MCF 10A (cell line): ENCODE results near the gene ACTL6B. TPM values are rescaled to one million over a fixed set of nuclear protein-coding genes. Genes with fewer than 3 reads are reported as not detected.

ENCODE experiments used
- BruUV-seq: library from RNA; stranded (reverse); fragments of 400-500 nt; replicated peaks from 2 replicates; lab custom pipeline; 2021; lab: Mats Ljungman, UMichigan
- CTCF ChIA-PET: fragments of 300-600 bp; sonication (Branson Sonifier 250); formaldehyde crosslinking; extraction: SDS; loops from one replicate; lab custom pipeline; 2021; ENCODE audit warnings: antibody characterized with exemption, inconsistent platforms; lab: Yijun Ruan, JAX
- POLR2A ChIA-PET: fragments of 300-600, 350-650 bp; sonication (Branson Sonifier 250); formaldehyde crosslinking; extraction: SDS; loops from one replicate; lab custom pipeline; 2020; ENCODE audit warnings: antibody characterized with exemption, inconsistent platforms; lab: Yijun Ruan, JAX
- DNase-seq: peaks from one replicate; pipeline ENCODE4 v3.0.0-alpha.2; 2018; ENCODE audit not compliant: unreplicated experiment
- H3K27ac Mint-ChIP-seq: one replicate; pipeline ENCODE4 v1.8.0; 2022; ENCODE audit warnings: mild to moderate bottlenecking, low read depth, mixed read lengths; ENCODE audit not compliant: unreplicated experiment
- H3K27me3 Mint-ChIP-seq: one replicate; pipeline ENCODE4 v1.8.0; 2022; ENCODE audit warnings: mixed read lengths; ENCODE audit not compliant: insufficient read depth, unreplicated experiment
- H3K36me3 Mint-ChIP-seq: one replicate; pipeline ENCODE4 v1.8.0; 2022; ENCODE audit warnings: mild to moderate bottlenecking, moderate library complexity, mixed read lengths; ENCODE audit not compliant: insufficient read depth, unreplicated experiment
- H3K4me1 Mint-ChIP-seq: one replicate; pipeline ENCODE4 v1.8.0; 2022; ENCODE audit warnings: mixed read lengths; ENCODE audit not compliant: insufficient read depth, unreplicated experiment
- H3K4me3 Mint-ChIP-seq: one replicate; pipeline ENCODE4 v1.8.0; 2022; ENCODE audit warnings: mild to moderate bottlenecking, moderate library complexity, mixed read lengths; ENCODE audit not compliant: unreplicated experiment
- H3K9me3 Mint-ChIP-seq: one replicate; pipeline ENCODE4 v1.8.0; 2022; ENCODE audit warnings: mixed read lengths; ENCODE audit not compliant: unreplicated experiment
- intact Hi-C: fragments of 100-400 bp; cut with micrococcal nuclease; formaldehyde crosslinking; loops from 2 replicates; pipeline ENCODE4 v1.14.1; 2022
- total RNA-seq: library from RNA; stranded (reverse); gene quantifications from 2 replicates; pipeline ENCODE4 v1.2.3, GENCODE V29; 2022
- TF ChIP-seq, protein P1 (sequence below): fragments of 200-600 bp; IDR thresholded peaks from one replicate; pipeline ENCODE4 v1.8.0; 2022; ENCODE audit warnings: antibody characterized with exemption, mild to moderate bottlenecking; ENCODE audit not compliant: unreplicated experiment

Gene ACTL6B
- total RNA-seq, 1 experiment from 2014 or later: not detected

DNA sequence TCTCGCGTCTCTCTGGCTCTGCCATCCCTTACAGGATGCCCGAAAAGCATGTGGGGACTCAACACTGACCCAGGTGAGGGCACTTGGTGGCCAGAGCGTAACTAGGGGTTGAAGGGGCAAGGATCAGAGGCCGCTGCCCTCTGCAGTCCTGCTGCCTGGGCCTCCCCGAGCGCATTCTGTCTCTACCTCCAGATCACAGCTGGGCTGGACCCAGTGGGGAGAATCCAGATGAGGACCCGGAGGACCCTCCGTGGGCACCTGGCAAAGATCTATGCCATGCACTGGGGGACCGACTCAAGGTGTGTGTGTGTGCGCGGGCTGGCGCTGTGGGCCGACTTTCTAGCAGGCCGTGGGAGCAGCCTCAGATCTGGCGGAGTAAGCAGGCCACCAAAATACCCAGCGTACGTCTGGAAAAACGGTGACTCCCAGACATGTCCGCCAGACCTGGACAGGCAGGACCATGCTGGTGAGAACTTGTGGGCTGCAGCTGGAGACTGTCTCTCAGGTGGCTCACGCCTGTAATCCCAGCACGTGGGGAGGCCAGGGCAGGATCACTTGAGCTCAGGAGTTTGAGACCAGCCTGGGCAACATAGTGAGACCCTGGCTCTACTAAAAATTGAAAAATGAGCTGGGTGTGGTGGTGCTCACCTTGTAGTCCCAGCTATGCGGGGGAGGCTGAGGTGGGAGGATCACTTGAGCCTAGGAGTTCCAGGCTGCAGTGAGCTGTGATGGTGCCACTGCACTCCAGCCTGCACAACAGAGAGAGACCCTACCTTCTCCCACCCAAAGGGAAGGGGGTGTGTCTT lies 20.5 kb upstream of the ACTL6B start:
- CTCF ChIA-PET: interaction anchor here (0.6 to 10.0 kb wide), 4 partner anchors 15 to 151 kb away, joined by 3 to 103 read pairs (median 3); partner anchors contain the start of gene EPHB4
- H3K4me1 Mint-ChIP-seq: peaks cover 12% of the 10 kb centered on the region
- H3K9me3 Mint-ChIP-seq: no peaks in the 10 kb centered on the region
- peaks cover 45% of the 10 kb centered on the region for H3K36me3 Mint-ChIP-seq
- H3K27ac Mint-ChIP-seq: no peak overlapping the region
- no peaks in the 10 kb centered on the region for H3K27me3 Mint-ChIP-seq
- POLR2A ChIA-PET: interaction anchor here (0.7 to 5.0 kb wide), 5 partner anchors 16 to 240 kb away, joined by 3 to 25 read pairs (median 4); partner anchors contain the start of genes GIGYF1 and PPP1R35
- DNase-seq: no peak
- TF ChIP-seq, protein P1, sequence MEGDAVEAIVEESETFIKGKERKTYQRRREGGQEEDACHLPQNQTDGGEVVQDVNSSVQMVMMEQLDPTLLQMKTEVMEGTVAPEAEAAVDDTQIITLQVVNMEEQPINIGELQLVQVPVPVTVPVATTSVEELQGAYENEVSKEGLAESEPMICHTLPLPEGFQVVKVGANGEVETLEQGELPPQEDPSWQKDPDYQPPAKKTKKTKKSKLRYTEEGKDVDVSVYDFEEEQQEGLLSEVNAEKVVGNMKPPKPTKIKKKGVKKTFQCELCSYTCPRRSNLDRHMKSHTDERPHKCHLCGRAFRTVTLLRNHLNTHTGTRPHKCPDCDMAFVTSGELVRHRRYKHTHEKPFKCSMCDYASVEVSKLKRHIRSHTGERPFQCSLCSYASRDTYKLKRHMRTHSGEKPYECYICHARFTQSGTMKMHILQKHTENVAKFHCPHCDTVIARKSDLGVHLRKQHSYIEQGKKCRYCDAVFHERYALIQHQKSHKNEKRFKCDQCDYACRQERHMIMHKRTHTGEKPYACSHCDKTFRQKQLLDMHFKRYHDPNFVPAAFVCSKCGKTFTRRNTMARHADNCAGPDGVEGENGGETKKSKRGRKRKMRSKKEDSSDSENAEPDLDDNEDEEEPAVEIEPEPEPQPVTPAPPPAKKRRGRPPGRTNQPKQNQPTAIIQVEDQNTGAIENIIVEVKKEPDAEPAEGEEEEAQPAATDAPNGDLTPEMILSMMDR: no peak
- BruUV-seq: no TSS peak
- H3K4me3 Mint-ChIP-seq: peak overlapping the region; percentile 76
- intact Hi-C loops: no loop called here

DNA sequence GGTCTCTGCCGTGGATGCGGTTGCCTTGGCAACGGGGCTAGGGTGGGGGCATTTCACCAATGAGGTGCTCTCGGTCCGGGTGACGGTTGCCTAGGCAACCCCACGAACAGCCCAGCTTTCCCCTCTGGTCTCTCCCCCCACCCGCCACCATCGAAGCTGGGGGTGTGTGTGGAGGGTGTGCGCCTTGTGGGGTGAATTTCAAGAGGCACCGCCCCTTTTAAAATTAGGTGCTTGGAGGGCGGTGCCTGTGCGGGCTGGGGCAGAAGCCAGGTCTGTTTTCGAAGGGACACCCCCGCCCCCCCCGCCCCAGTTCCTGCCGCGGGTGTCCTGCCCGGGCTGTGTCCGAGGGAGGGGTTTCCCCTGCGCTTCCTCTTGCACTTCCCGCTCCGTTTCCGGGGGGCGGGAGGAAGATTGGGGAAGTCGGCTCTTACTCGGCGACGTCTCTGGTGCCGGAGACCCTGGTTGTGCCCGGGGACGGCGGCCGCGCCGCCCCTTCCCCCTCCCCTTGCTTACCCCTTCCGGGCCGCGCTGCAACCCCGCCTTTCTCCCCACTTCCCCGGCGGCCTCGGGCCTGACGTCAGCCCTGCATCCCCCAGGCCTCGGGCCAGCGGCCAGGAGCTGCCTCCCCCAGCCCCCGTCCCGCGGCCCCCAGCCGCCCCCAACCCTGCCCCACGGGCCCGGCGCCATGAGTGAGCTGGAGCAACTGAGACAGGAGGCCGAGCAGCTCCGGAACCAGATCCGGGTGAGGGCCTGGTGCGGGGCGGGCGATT lies 19.5 kb upstream of the ACTL6B start:
- TF ChIP-seq, protein P1: no peak
- H3K27ac Mint-ChIP-seq: no peak overlapping the region
- no TSS peak for BruUV-seq

DNA sequence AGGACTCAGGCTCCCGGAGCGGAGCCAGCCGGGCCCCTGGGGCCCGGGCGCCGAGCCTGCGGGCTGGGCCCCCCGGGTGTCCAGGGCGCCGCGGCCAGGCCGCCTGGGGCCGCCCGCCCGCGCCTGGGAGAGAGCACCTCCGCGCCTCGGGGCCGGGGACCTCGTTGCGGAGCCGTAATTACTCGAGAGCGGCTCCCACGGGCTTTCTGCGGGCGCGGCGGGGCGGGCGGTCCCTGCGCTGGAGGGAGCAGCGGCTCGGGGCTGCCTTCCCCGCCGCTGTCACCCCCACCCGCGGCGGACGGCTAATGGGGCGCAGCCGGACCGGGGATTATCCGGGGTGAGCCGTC lies 18.8 kb upstream of the ACTL6B start:
- Mint-ChIP-seq H3K4me3 (peak overlapping the region; percentile 76), H3K27me3 (no peaks in the 10 kb centered on the region), H3K9me3 (no peaks in the 10 kb centered on the region), H3K27ac (peak overlapping the region; percentile 94), H3K4me1 (peaks cover 14% of the 10 kb centered on the region), H3K36me3 (peaks cover 36% of the 10 kb centered on the region)
- intact Hi-C loops: loop anchor here (2.0 kb wide), 1 partner anchor 62 kb away; the partner anchor contains the start of gene MOSPD3
- no TSS peak for BruUV-seq
- DNase-seq: no peak
- POLR2A ChIA-PET: interaction anchor here (0.6 to 5.0 kb wide), 6 partner anchors 15 to 240 kb away, joined by 3 to 25 read pairs (median 5); partner anchors contain the start of genes FBXO24, GIGYF1, LRCH4 and MOSPD3
- CTCF ChIA-PET: interaction anchor here (10.0 kb wide), 1 partner anchor 16 kb away, joined by 103 read pairs; no protein-coding TSS in a partner anchor
- TF ChIP-seq, protein P1: no peak

More for the DNA sequence above, 19.5 kb upstream of the ACTL6B start:
- peak; percentile 51 for DNase-seq
- ChIA-PET POLR2A (interaction anchor here (0.6 to 5.0 kb wide), 4 partner anchors 17 to 214 kb away, joined by 4 to 25 read pairs (median 11); partner anchors contain the start of genes FBXO24, GIGYF1, LRCH4 and UFSP1), CTCF (interaction anchor here (10.0 kb wide), 1 partner anchor 16 kb away, joined by 103 read pairs; no protein-coding TSS in a partner anchor)
- Mint-ChIP-seq H3K27me3 (no peaks in the 10 kb centered on the region), H3K4me1 (peaks cover 18% of the 10 kb centered on the region), H3K36me3 (peaks cover 43% of the 10 kb centered on the region), H3K4me3 (peak overlapping the region; percentile 76), H3K9me3 (no peaks in the 10 kb centered on the region)
- intact Hi-C loops: loop anchor here (2.0 kb wide), 1 partner anchor 63 kb away; the partner anchor contains the start of gene MOSPD3
